Liver (tissue), 9 donors: ENCODE results near the gene LPAR4. TPM values are rescaled to one million over a fixed set of nuclear protein-coding genes. Genes with fewer than 3 reads are reported as not detected.

ENCODE experiments used
- DNase-seq: peaks from one replicate; pipeline ENCODE4 v3.0.0-alpha.2; 2017; ENCODE audit warnings: low spot score
- H3K27ac ChIP-seq, 2 donors: one replicate each; pipeline ENCODE4 v1.7.0; 2013; ENCODE audit warnings: inconsistent platforms in 2 of 2, low read length in 2 of 2, control low read depth in 1 of 2, low read depth in 1 of 2, mild to moderate bottlenecking in 1 of 2
- H3K27me3 ChIP-seq, 4 donors: one replicate each; pipeline versions ENCODE4 v1.6.1 to v1.7.0; 2013; ENCODE audit warnings: low read length in 3 of 4, inconsistent platforms in 1 of 4, mild to moderate bottlenecking in 1 of 4, moderate library complexity in 1 of 4; ENCODE audit not compliant: control insufficient read depth in 4 of 4, insufficient read depth in 4 of 4
- H3K36me3 ChIP-seq, 4 donors: one replicate each; pipeline versions ENCODE4 v1.6.1 to v1.7.0; 2013; ENCODE audit warnings: low read length in 3 of 4, mild to moderate bottlenecking in 3 of 4, low read depth in 1 of 4, moderate library complexity in 1 of 4; ENCODE audit not compliant: control insufficient read depth in 4 of 4, insufficient read depth in 3 of 4
- H3K4me1 ChIP-seq, 4 donors: one replicate each; pipeline versions ENCODE4 v1.6.1 to v1.7.0; 2013; ENCODE audit warnings: low read length in 3 of 4, mild to moderate bottlenecking in 3 of 4, moderate library complexity in 1 of 4; ENCODE audit not compliant: control insufficient read depth in 4 of 4, insufficient read depth in 4 of 4
- H3K4me3 ChIP-seq, 3 donors: one replicate each; pipeline versions ENCODE4 v1.6.1 to v1.7.0; 2013; ENCODE audit warnings: low read length in 3 of 3, control low read depth in 1 of 3, low read depth in 1 of 3, mild to moderate bottlenecking in 1 of 3
- H3K9ac ChIP-seq, 2 donors: one replicate each; pipeline ENCODE4 v1.7.0; 2013; ENCODE audit warnings: low read length in 2 of 2, mild to moderate bottlenecking in 2 of 2, moderate library complexity in 2 of 2, control low read depth in 1 of 2, low read depth in 1 of 2
- H3K9me3 ChIP-seq, 4 donors: one replicate each; pipeline versions ENCODE4 v1.6.1 to v1.7.0; 2013; ENCODE audit warnings: low read length in 3 of 4; ENCODE audit not compliant: control insufficient read depth in 4 of 4
- EGR1 ChIP-seq, 2 donors: IDR thresholded peaks; 2 replicates each; pipeline ENCODE4 v1.6.1; 2016 to 2018; ENCODE audit warnings: antibody characterized with exemption in 2 of 2, low read depth in 2 of 2
- FOXA1 ChIP-seq: IDR thresholded peaks from 2 replicates; pipeline ENCODE4 v1.6.1; 2016; ENCODE audit warnings: antibody characterized with exemption
- FOXA2 ChIP-seq: IDR thresholded peaks from 2 replicates; pipeline ENCODE4 v1.6.1; 2016; ENCODE audit warnings: antibody characterized with exemption
- HNF4A ChIP-seq, 2 donors: conservative IDR thresholded peaks; 2 replicates each; pipeline ENCODE4 v1.6.1; 2016; ENCODE audit warnings: antibody characterized with exemption in 2 of 2, mild to moderate bottlenecking in 2 of 2
- HNF4G ChIP-seq: IDR thresholded peaks from 2 replicates; pipeline ENCODE4 v1.6.1; 2016; ENCODE audit warnings: antibody characterized with exemption
- JUND ChIP-seq, 2 donors: IDR thresholded peaks; 2 replicates each; pipeline ENCODE4 v1.6.1; 2016; ENCODE audit warnings: antibody characterized with exemption in 2 of 2
- NR2F2 ChIP-seq: IDR thresholded peaks from 2 replicates; pipeline ENCODE4 v1.6.1; 2016; ENCODE audit warnings: antibody characterized with exemption
- RAD21 ChIP-seq, 2 donors: IDR thresholded peaks; 2 replicates each; pipeline ENCODE4 v1.6.1; 2016; ENCODE audit warnings: antibody characterized with exemption in 2 of 2, mild to moderate bottlenecking in 2 of 2
- RXRA ChIP-seq, 2 donors: IDR thresholded peaks; 2 replicates each; pipeline ENCODE4 v1.6.1; 2017 to 2018; ENCODE audit warnings: antibody characterized with exemption in 2 of 2, mild to moderate bottlenecking in 1 of 2
- SP1 ChIP-seq: IDR thresholded peaks from 2 replicates; pipeline ENCODE4 v1.6.1; 2018; ENCODE audit warnings: antibody characterized with exemption, mild to moderate bottlenecking
- TAF1 ChIP-seq: conservative IDR thresholded peaks from 2 replicates; pipeline ENCODE4 v1.6.1; 2016; ENCODE audit warnings: antibody characterized with exemption, mild to moderate bottlenecking
- YY1 ChIP-seq: IDR thresholded peaks from 2 replicates; pipeline ENCODE4 v1.6.1; 2016; ENCODE audit warnings: antibody characterized with exemption, mild to moderate bottlenecking
- WGBS: extraction: QIAGEN DNeasy Blood & Tissue Kit; methylation state at CpG from one replicate; pipeline ENCODE4 v1.1.7; 2013; 5-methylcytosine and 5-hydroxymethylcytosine counted together
- polyA plus RNA-seq, 2 donors: library from polyadenylated mRNA; stranded (reverse) in 1 of 2; unstranded in 1 of 2; fragments of 200-250 nt in 1 of 2; fragments of >200 nt in 1 of 2; fragmentation: Nextera tagmentation in 1 of 2; extraction: Ambion mirVana in 1 of 2; gene quantifications; one replicate each; pipeline versions ENCODE4 v1.2.1 to v1.2.3, GENCODE V29; 2013 to 2015
- total RNA-seq, 2 donors: library from RNA; depleted of rRNA; stranded (reverse); fragments of >200 nt; gene quantifications; one replicate each; pipeline ENCODE4 v1.2.3, GENCODE V29; 2014
- TF ChIP-seq, protein P1 (sequence below): IDR thresholded peaks from 2 replicates; pipeline ENCODE4 v1.6.1; 2016; ENCODE audit warnings: antibody characterized with exemption
- TF ChIP-seq, protein P2 (sequence below): IDR thresholded peaks from 2 replicates; pipeline ENCODE4 v1.6.1; 2016; ENCODE audit warnings: antibody characterized with exemption
- TF ChIP-seq, protein P3 (sequence below): IDR thresholded peaks from 2 replicates; pipeline ENCODE4 v1.6.1; 2016; ENCODE audit warnings: antibody characterized with exemption, mild to moderate bottlenecking
- TF ChIP-seq, protein P4 (sequence below): IDR thresholded peaks from 2 replicates; pipeline ENCODE4 v1.6.1; 2016; ENCODE audit warnings: antibody characterized with exemption
- TF ChIP-seq, protein P5 (sequence below): fragments of 150-350 bp; IDR thresholded peaks from 2 replicates; pipeline ENCODE4 v1.5.1; 2017; ENCODE audit warnings: improper control_type of control experiment, low read depth, low read length; ENCODE audit not compliant: missing input control
- donor health status: healthy.
- donor health status: healthy.
- donor health status: healthy.
- donor health status: healthy.
- donor health status: healthy.

The LPAR4 gene
- total and polyA plus RNA-seq, 4 donors: 0.33 TPM; not detected in 3

DNA sequence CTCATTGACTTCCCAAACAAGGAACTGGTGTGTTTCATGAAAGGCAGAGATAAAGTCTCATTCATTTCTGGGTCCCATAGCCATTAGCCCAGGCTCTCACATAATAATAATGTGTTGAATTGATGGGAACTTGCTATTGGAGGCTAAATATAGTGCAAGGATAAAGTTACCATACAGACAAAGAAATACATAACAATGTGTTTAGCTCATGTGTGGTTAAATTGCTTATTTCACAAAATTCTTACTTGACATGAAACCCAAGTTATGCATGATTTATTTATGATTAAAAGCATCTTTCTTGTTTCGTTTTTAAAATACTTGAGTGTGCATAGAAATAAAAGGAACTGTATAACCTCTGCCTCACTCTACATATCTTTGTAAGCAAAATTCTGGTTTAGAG lies 37.3 kb upstream of the LPAR4 start:
- H3K4me3 ChIP-seq: no peak overlapping the region
- no peaks in the 10 kb centered on the region for H3K4me1 ChIP-seq
- no peaks in the 10 kb centered on the region for H3K36me3 ChIP-seq
- H3K27me3 ChIP-seq: peaks cover 0 to 6% (median 0%) of the 10 kb centered on the region in 4 donors
- no peak overlapping the region for H3K27ac ChIP-seq
- DNase-seq: no peak
- TF ChIP-seq HNF4A (conservative IDR thresholded peaks at IDR 0.05) (no peak), EGR1 (IDR thresholded peaks at IDR 0.05; ENCODE audit: low read depth in 2 of 2) (no peak), RXRA (IDR thresholded peaks at IDR 0.05) (no peak), RAD21 (IDR thresholded peaks at IDR 0.05) (no peak), FOXA1 (no peak), JUND (IDR thresholded peaks at IDR 0.05) (no peak), NR2F2 (no peak), FOXA2 (no peak), YY1 (no peak)
- TF ChIP-seq, protein P1, sequence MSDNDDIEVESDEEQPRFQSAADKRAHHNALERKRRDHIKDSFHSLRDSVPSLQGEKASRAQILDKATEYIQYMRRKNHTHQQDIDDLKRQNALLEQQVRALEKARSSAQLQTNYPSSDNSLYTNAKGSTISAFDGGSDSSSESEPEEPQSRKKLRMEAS: no peak
- TF ChIP-seq, protein P2, sequence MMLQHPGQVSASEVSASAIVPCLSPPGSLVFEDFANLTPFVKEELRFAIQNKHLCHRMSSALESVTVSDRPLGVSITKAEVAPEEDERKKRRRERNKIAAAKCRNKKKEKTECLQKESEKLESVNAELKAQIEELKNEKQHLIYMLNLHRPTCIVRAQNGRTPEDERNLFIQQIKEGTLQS: no peak
- TF ChIP-seq, protein P3, sequence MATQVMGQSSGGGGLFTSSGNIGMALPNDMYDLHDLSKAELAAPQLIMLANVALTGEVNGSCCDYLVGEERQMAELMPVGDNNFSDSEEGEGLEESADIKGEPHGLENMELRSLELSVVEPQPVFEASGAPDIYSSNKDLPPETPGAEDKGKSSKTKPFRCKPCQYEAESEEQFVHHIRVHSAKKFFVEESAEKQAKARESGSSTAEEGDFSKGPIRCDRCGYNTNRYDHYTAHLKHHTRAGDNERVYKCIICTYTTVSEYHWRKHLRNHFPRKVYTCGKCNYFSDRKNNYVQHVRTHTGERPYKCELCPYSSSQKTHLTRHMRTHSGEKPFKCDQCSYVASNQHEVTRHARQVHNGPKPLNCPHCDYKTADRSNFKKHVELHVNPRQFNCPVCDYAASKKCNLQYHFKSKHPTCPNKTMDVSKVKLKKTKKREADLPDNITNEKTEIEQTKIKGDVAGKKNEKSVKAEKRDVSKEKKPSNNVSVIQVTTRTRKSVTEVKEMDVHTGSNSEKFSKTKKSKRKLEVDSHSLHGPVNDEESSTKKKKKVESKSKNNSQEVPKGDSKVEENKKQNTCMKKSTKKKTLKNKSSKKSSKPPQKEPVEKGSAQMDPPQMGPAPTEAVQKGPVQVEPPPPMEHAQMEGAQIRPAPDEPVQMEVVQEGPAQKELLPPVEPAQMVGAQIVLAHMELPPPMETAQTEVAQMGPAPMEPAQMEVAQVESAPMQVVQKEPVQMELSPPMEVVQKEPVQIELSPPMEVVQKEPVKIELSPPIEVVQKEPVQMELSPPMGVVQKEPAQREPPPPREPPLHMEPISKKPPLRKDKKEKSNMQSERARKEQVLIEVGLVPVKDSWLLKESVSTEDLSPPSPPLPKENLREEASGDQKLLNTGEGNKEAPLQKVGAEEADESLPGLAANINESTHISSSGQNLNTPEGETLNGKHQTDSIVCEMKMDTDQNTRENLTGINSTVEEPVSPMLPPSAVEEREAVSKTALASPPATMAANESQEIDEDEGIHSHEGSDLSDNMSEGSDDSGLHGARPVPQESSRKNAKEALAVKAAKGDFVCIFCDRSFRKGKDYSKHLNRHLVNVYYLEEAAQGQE: no peak
- TF ChIP-seq, protein P4, sequence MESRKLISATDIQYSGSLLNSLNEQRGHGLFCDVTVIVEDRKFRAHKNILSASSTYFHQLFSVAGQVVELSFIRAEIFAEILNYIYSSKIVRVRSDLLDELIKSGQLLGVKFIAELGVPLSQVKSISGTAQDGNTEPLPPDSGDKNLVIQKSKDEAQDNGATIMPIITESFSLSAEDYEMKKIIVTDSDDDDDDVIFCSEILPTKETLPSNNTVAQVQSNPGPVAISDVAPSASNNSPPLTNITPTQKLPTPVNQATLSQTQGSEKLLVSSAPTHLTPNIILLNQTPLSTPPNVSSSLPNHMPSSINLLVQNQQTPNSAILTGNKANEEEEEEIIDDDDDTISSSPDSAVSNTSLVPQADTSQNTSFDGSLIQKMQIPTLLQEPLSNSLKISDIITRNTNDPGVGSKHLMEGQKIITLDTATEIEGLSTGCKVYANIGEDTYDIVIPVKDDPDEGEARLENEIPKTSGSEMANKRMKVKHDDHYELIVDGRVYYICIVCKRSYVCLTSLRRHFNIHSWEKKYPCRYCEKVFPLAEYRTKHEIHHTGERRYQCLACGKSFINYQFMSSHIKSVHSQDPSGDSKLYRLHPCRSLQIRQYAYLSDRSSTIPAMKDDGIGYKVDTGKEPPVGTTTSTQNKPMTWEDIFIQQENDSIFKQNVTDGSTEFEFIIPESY: no peak
- TF ChIP-seq, protein P5, sequence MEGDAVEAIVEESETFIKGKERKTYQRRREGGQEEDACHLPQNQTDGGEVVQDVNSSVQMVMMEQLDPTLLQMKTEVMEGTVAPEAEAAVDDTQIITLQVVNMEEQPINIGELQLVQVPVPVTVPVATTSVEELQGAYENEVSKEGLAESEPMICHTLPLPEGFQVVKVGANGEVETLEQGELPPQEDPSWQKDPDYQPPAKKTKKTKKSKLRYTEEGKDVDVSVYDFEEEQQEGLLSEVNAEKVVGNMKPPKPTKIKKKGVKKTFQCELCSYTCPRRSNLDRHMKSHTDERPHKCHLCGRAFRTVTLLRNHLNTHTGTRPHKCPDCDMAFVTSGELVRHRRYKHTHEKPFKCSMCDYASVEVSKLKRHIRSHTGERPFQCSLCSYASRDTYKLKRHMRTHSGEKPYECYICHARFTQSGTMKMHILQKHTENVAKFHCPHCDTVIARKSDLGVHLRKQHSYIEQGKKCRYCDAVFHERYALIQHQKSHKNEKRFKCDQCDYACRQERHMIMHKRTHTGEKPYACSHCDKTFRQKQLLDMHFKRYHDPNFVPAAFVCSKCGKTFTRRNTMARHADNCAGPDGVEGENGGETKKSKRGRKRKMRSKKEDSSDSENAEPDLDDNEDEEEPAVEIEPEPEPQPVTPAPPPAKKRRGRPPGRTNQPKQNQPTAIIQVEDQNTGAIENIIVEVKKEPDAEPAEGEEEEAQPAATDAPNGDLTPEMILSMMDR: no peak
- WGBS: 48% methylated on average over 1 of the region's 1 CpG
- no peaks in the 10 kb centered on the region for H3K9me3 ChIP-seq
- H3K9ac ChIP-seq: no peak overlapping the region

DNA sequence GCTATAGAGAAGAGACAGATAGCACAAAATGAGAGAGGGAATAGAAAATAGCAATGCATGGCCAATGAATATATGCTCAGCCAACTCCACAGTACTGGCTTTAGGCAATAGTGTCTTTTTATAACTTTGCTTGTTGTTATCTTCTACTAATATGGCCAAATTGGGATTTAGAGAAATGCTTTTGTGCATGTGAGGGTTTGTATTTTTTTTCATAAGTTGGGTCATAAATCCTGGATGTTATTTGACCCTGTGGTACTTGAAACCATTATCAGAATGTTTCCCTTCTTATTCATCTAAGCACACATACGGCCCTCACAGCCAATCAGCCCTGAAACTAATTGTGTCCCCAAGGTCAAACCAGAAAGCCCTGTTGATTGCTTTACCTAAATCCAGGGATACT lies 35.2 kb upstream of the LPAR4 start:
- Histone ChIP-seq H3K4me1 (no peaks in the 10 kb centered on the region), H3K36me3 (no peaks in the 10 kb centered on the region), H3K9me3 (no peaks in the 10 kb centered on the region), H3K4me3 (no peak overlapping the region), H3K27me3 (peaks cover 0 to 7% (median 0%) of the 10 kb centered on the region in 4 donors), H3K27ac (no peak overlapping the region), H3K9ac (no peak overlapping the region)
- TF ChIP-seq, protein P3: no peak
- TF ChIP-seq TAF1: no peak
- no peak for TF ChIP-seq RXRA (IDR thresholded peaks at IDR 0.05)
- no peak for TF ChIP-seq SP1
- TF ChIP-seq, protein P1: no peak
- TF ChIP-seq, protein P2: no peak
- TF ChIP-seq EGR1 (IDR thresholded peaks at IDR 0.05; ENCODE audit: low read depth in 2 of 2): no peak
- no peak for TF ChIP-seq HNF4A (conservative IDR thresholded peaks at IDR 0.05)
- TF ChIP-seq FOXA2: no peak
- TF ChIP-seq, protein P4: no peak
- no peak for TF ChIP-seq HNF4G
- no peak for DNase-seq
- WGBS: 81% methylated on average over 1 of the region's 1 CpG
